ENCODE results near the gene AS3MT. TPM values are rescaled to one million over a fixed set of nuclear protein-coding genes. Genes with fewer than 3 reads are reported as not detected.

The AS3MT gene
- total and polyA plus RNA-seq, 2 of the 8 experiments (the other 6 are each of a cell fraction or from before 2014, with no cell fraction given) = 5.8 to 10.3 TPM

DNA sequence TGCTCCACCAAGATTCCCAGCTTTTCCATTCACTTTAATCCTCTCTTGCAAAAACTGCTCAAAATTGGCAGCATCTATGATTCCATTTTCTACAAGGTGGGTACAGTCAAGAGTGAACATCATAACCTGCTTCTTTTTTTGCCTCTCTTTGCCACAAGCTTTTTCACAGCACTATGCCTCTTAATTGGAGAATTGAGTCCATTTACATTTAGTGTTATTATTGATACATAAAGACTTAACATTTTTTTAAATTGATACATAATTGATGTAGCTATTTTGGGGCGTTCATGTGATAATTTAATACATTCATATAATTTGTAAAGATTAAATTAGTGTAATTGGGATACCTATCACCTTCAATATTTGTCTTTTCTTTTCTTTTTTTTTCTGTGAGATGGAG lies 18.8 kb downstream of the AS3MT start:
- H4K91ac ChIP-seq (replicated peaks; ENCODE audit: insufficient read length, low read length) = no peak overlapping the region
- no peak overlapping the region for H2AK5ac ChIP-seq (ENCODE audit: low read depth, low read length)
- H3K9me3 ChIP-seq (ENCODE audit: insufficient read depth in 2 of 2, low read depth in 1 of 2, low read length in 1 of 2) = no peaks in the 10 kb centered on the region
- H3K18ac ChIP-seq (ENCODE audit: extremely low read depth, low read length) = no peak overlapping the region
- no peak overlapping the region for H2BK20ac ChIP-seq (ENCODE audit: low read length)
- H3K9ac ChIP-seq (replicated peaks in 1 of 4; ENCODE audit: extremely low read depth in 1 of 4, low read depth in 3 of 4, low read length in 3 of 4) = no peak overlapping the region
- WGBS, 2 experiments (ENCODE audit: extremely low coverage in 1 of 2, insufficient coverage in 1 of 2, insufficient read length in 1 of 2, insufficient replicate concordance in 2 of 2, low coverage in 1 of 2, low lambda C conversion rate in 2 of 2, missing lambda C conversion rate in 1 of 2) = 82% methylated on average over 1 of the region's 1 CpG; no CpG with 5 or more reads in 1 of the 2 experiments
- H2BK120ac ChIP-seq (replicated peaks; ENCODE audit: low read depth, low read length) = no peak overlapping the region
- H3K14ac ChIP-seq (ENCODE audit: insufficient read length) = no peak overlapping the region
- no peaks in the 10 kb centered on the region for H3K4me1 ChIP-seq (replicated peaks in 1 of 4; ENCODE audit: control insufficient read depth in 3 of 4, insufficient read depth in 4 of 4, low read length in 3 of 4)
- H2BK12ac ChIP-seq (ENCODE audit: low read depth, low read length) = no peak overlapping the region
- H3K4me2 ChIP-seq (ENCODE audit: insufficient read depth in 1 of 2, low read depth in 2 of 2, low read length in 2 of 2) = no peak overlapping the region
- H4K8ac ChIP-seq (ENCODE audit: extremely low read depth, insufficient read depth, low read length) = no peak overlapping the region
- ChIA-PET CTCF (ENCODE audit: partially characterized antibody) (interaction anchor here (1.3 to 1.6 kb wide), 2 partner anchors 8 to 13 kb away, joined by 3 to 8 read pairs; no protein-coding TSS in a partner anchor), POLR2A (ENCODE audit: partially characterized antibody) (interaction anchor here (0.6 kb wide), 2 partner anchors 16 to 108 kb away, joined by 3 read pairs; no protein-coding TSS in a partner anchor)
- H3K4me3 ChIP-seq (ENCODE audit: extremely low read depth in 1 of 4, insufficient read depth in 2 of 4, low read depth in 3 of 4, low read length in 4 of 4) = no peak overlapping the region
- no peak for TF ChIP-seq RAD21 (IDR thresholded peaks at IDR 0.05 in 1 of 2, conservative IDR thresholded peaks at IDR 0.05 in 1 of 2; ENCODE audit: low read depth in 2 of 2, low read length in 2 of 2)
- TF ChIP-seq RFX5 (IDR thresholded peaks at IDR 0.05; ENCODE audit: borderline replicate concordance, low read depth, low read length) = no peak
- TF ChIP-seq CTBP2 (IDR thresholded peaks at IDR 0.05; ENCODE audit: borderline replicate concordance, insufficient read depth, insufficient read length, low read length) = no peak
- no peak for TF ChIP-seq CHD1 (IDR thresholded peaks at IDR 0.05; ENCODE audit: low read depth, low read length)
- no peak for TF ChIP-seq TBP (IDR thresholded peaks at IDR 0.05; ENCODE audit: low read depth, low read length)
- TF ChIP-seq RBBP5 (IDR thresholded peaks at IDR 0.05; ENCODE audit: borderline replicate concordance, low read depth, low read length) = no peak
- TF ChIP-seq ASH2L (IDR thresholded peaks at IDR 0.05; ENCODE audit: low read length) = no peak
- TF ChIP-seq POLR2AphosphoS5 (IDR thresholded peaks at IDR 0.05; ENCODE audit: low read depth, low read length) = no peak
- no peak for TF ChIP-seq TAF1 (IDR thresholded peaks at IDR 0.05; ENCODE audit: low read depth, low read length)
- no peak for TF ChIP-seq CBX8 (IDR thresholded peaks at IDR 0.05; ENCODE audit: borderline replicate concordance, low read depth, low read length)
- TF ChIP-seq HDAC6 (IDR thresholded peaks at IDR 0.05; ENCODE audit: low read depth, low read length) = no peak
- H3K36me3 ChIP-seq (ENCODE audit: control insufficient read depth in 2 of 4, insufficient read depth in 4 of 4, low read length in 3 of 4) = no peaks in the 10 kb centered on the region; a peak in 1 of 8 replicates
- H3K4ac ChIP-seq (replicated peaks; ENCODE audit: insufficient read length, low read depth, low read length) = no peak overlapping the region
- H4K5ac ChIP-seq (ENCODE audit: insufficient read length, low read depth, low read length) = no peak overlapping the region
- no peak overlapping the region for H2BK15ac ChIP-seq (ENCODE audit: low read length)
- FAIRE-seq (no peak), DNase-seq (ENCODE audit: low read depth in 1 of 2, low spot score in 2 of 2) (no peak)
- no peak overlapping the region for H2BK5ac ChIP-seq (ENCODE audit: low read depth, low read length)
- no peaks in the 10 kb centered on the region for H3K23me2 ChIP-seq (ENCODE audit: low read depth, low read length)
- no peaks in the 10 kb centered on the region for H3K79me2 ChIP-seq (ENCODE audit: control insufficient read depth in 1 of 2, insufficient read depth in 2 of 2, low read length in 2 of 2)
- no peaks in the 10 kb centered on the region for H4K20me1 ChIP-seq (replicated peaks in 1 of 2; ENCODE audit: control insufficient read depth in 1 of 2, insufficient read depth in 2 of 2, low read length in 2 of 2)
- no peak overlapping the region for H2AFZ ChIP-seq (ENCODE audit: low read length)
- no peak overlapping the region for H3K27ac ChIP-seq (ENCODE audit: low read depth, low read length)
- no peak overlapping the region for H3K23ac ChIP-seq (ENCODE audit: insufficient read length)
- no peak overlapping the region for H3K56ac ChIP-seq (replicated peaks; ENCODE audit: insufficient read length, low read depth, low read length)
- H3K27me3 ChIP-seq (replicated peaks in 1 of 4; ENCODE audit: control insufficient read depth in 3 of 4, extremely low read depth in 1 of 4, insufficient read depth in 3 of 4, low read length in 3 of 4) = no peaks in the 10 kb centered on the region
- H3K79me1 ChIP-seq (ENCODE audit: low read depth, low read length) = no peaks in the 10 kb centered on the region

Data from H1 (cell line).